ENCODE measurements around the gene OPA3. TPM values are rescaled to one million over a fixed set of nuclear protein-coding genes. Genes with fewer than 3 reads are reported as not detected.
A peak's percentile ranks its signal among the peaks of the same experiment; 100 is the strongest.

The OPA3 gene
- total RNA-seq, 1 experiment from 2014 or later = 15.2 TPM

DNA sequence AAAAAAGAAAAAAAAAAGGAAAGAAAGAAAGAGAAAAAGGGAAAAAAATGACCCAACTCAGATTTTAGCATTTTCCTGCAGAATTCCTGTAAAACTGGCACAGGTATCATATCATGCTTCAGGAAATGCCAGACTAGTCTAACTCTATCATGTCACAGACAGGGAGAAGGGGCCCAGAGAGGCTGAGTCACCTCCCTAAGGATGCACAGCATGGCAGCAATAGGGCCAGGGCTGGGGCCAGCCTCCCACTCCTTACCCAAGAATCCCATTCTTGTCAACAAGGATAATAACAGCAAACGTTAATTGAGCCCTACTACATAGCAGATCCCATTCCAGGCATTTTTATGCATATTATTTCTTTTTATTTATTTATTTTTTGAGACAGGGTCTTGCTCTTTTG is 8.9 kb upstream of the OPA3 start:
- Histone ChIP-seq H3K9me2 (ENCODE audit: insufficient read depth) (no peaks in the 10 kb centered on the region), H3K36me3 (ENCODE audit: low read depth) (no peaks in the 10 kb centered on the region), H3K4me2 (no peak overlapping the region), H3K27ac (no peak overlapping the region), H3K9me3 (ENCODE audit: insufficient read depth, low read depth) (no peaks in the 10 kb centered on the region), H4K20me1 (ENCODE audit: insufficient read depth) (no peaks in the 10 kb centered on the region), H3K27me3 (ENCODE audit: insufficient read depth, low read depth) (peaks cover 20% of the 10 kb centered on the region), H3K4me1 (replicated peaks; ENCODE audit: insufficient read depth) (peaks cover 7% of the 10 kb centered on the region; the same call in 1 of the 2 replicates), H3F3A (ENCODE audit: insufficient read depth, low read depth) (no peaks in the 10 kb centered on the region), H3K79me2 (ENCODE audit: low read depth) (no peaks in the 10 kb centered on the region), H2AFZ (no peak overlapping the region), H3K4me3 (no peak overlapping the region)
- peak in 1 of 2 experiments; percentile 0 for DNase-seq
- no peak for TF ChIP-seq EZH2 (IDR thresholded peaks at IDR 0.05; ENCODE audit: low read depth)
- TF ChIP-seq, protein P1, sequence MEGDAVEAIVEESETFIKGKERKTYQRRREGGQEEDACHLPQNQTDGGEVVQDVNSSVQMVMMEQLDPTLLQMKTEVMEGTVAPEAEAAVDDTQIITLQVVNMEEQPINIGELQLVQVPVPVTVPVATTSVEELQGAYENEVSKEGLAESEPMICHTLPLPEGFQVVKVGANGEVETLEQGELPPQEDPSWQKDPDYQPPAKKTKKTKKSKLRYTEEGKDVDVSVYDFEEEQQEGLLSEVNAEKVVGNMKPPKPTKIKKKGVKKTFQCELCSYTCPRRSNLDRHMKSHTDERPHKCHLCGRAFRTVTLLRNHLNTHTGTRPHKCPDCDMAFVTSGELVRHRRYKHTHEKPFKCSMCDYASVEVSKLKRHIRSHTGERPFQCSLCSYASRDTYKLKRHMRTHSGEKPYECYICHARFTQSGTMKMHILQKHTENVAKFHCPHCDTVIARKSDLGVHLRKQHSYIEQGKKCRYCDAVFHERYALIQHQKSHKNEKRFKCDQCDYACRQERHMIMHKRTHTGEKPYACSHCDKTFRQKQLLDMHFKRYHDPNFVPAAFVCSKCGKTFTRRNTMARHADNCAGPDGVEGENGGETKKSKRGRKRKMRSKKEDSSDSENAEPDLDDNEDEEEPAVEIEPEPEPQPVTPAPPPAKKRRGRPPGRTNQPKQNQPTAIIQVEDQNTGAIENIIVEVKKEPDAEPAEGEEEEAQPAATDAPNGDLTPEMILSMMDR (conservative IDR thresholded peaks at IDR 0.05) = no peak
- BruUV-seq (replicated peaks) = no TSS peak
- ChIA-PET POLR2A (ENCODE audit: unreplicated experiment) (no interaction called here), CTCF (interaction anchor here (0.7 kb wide), 2 partner anchors 38 to 57 kb away, joined by 4 to 10 read pairs; no protein-coding TSS in a partner anchor)
- intact Hi-C loops (cut with micrococcal nuclease; ENCODE audit: unreplicated experiment) = no loop called here

DNA sequence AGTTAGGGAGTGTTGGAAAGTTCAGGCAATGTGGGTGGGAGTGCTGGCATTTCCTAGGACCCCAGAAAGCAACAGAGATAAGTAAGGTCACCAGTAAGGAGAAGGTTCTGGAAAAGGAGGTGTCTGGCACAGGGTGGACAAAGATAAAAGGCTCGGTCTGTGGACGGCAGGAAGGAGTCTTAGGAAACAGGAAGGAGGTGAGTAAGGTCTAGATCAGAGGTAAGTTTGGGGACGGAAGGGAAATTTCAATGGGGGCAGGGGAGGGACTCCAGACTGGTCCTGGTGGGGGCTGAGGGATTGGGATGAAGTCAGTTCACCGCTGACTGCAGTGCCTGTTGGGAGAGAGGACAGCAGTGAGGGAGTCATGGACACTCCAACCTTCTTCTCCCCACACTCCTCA is 7.8 kb upstream of the OPA3 start:
- POLR2A ChIA-PET (ENCODE audit: unreplicated experiment) = no interaction called here
- H3K79me2 ChIP-seq (ENCODE audit: low read depth) = no peaks in the 10 kb centered on the region
- H3F3A ChIP-seq (ENCODE audit: insufficient read depth, low read depth) = no peaks in the 10 kb centered on the region
- no peaks in the 10 kb centered on the region for H4K20me1 ChIP-seq (ENCODE audit: insufficient read depth)
- H3K27ac ChIP-seq = no peak overlapping the region
- intact Hi-C loops (cut with micrococcal nuclease; ENCODE audit: unreplicated experiment) = no loop called here
- CTCF ChIA-PET = interaction anchor here (1.1 to 1.9 kb wide), 2 partner anchors 50 to 778 kb away, joined by 4 to 11 read pairs; no protein-coding TSS in a partner anchor
- H3K36me3 ChIP-seq (ENCODE audit: low read depth) = no peaks in the 10 kb centered on the region
- no peaks in the 10 kb centered on the region for H3K4me1 ChIP-seq (replicated peaks; ENCODE audit: insufficient read depth)
- H2AFZ ChIP-seq = 0 out of 2 replicates have a peak overlapping the region, but pooled peaks have one; percentile 4
- no peak for TF ChIP-seq EZH2 (IDR thresholded peaks at IDR 0.05; ENCODE audit: low read depth)
- TF ChIP-seq, protein P1 (conservative IDR thresholded peaks at IDR 0.05) = no peak
- no peaks in the 10 kb centered on the region for H3K9me2 ChIP-seq (ENCODE audit: insufficient read depth)
- no TSS peak for BruUV-seq (replicated peaks)
- no peaks in the 10 kb centered on the region for H3K9me3 ChIP-seq (ENCODE audit: insufficient read depth, low read depth)
- no peak overlapping the region for H3K4me3 ChIP-seq
- peak in 1 of 2 experiments; percentile 3 for DNase-seq
- H3K27me3 ChIP-seq (ENCODE audit: insufficient read depth, low read depth) = peaks cover 9% of the 10 kb centered on the region; the same call in 1 of the 2 replicates
- H3K4me2 ChIP-seq = no peak overlapping the region

DNA sequence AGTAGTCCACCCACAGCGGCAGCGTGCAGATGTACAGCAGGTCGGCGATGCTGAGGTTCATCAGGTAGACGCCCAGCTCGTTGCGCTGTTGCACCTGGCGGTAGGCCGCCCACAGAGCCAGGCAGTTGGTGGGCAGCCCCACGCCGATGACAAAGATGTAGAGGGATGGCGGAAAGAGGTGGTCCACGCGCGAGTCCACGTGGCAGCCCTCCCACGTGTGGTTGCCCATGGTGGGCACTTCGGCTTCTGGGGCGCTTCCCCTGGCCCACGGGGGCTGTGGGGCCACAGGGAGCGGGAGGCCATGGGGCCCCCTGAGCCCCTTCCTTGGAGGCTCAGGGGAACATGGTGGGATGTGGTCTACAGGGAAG is 7.0 kb upstream of the OPA3 start:
- POLR2A ChIA-PET (ENCODE audit: unreplicated experiment) = no interaction called here
- H2AFZ ChIP-seq = no peak overlapping the region
- CTCF ChIA-PET = interaction anchor here (1.1 to 1.9 kb wide), 2 partner anchors 51 to 778 kb away, joined by 4 to 11 read pairs; no protein-coding TSS in a partner anchor
- no peaks in the 10 kb centered on the region for H3K4me1 ChIP-seq (replicated peaks; ENCODE audit: insufficient read depth)
- no TSS peak for BruUV-seq (replicated peaks)
- TF ChIP-seq EZH2 (IDR thresholded peaks at IDR 0.05; ENCODE audit: low read depth) = no peak
- TF ChIP-seq, protein P1 (conservative IDR thresholded peaks at IDR 0.05) = no peak
- H3K9me2 ChIP-seq (ENCODE audit: insufficient read depth) = no peaks in the 10 kb centered on the region
- H3K4me2 ChIP-seq = no peak overlapping the region
- no peaks in the 10 kb centered on the region for H3F3A ChIP-seq (ENCODE audit: insufficient read depth, low read depth)
- peaks cover 1% of the 10 kb centered on the region; the same call in 1 of the 2 replicates for H3K27me3 ChIP-seq (ENCODE audit: insufficient read depth, low read depth)
- H3K36me3 ChIP-seq (ENCODE audit: low read depth) = no peaks in the 10 kb centered on the region
- H3K27ac ChIP-seq = no peak overlapping the region
- intact Hi-C loops (cut with micrococcal nuclease; ENCODE audit: unreplicated experiment) = loop anchor here (2.0 kb wide), 1 partner anchor 89 kb away; no protein-coding TSS in a partner anchor
- no peaks in the 10 kb centered on the region for H3K79me2 ChIP-seq (ENCODE audit: low read depth)
- peak in 1 of 2 experiments; percentile 11 for DNase-seq
- H3K4me3 ChIP-seq = no peak overlapping the region
- no peaks in the 10 kb centered on the region for H4K20me1 ChIP-seq (ENCODE audit: insufficient read depth)
- no peaks in the 10 kb centered on the region for H3K9me3 ChIP-seq (ENCODE audit: insufficient read depth, low read depth)

Measured in PC-9 (cell line).